Astrocyte (in vitro differentiated cells and primary cell): Measurements from ENCODE around the gene NRSN2.

Experiments used
- EZH2 ChIP-seq: IDR thresholded peaks from 2 replicates; pipeline ENCODE4 v1.6.1; 2012; ENCODE audit warnings: mild to moderate bottlenecking, low read length, inconsistent platforms; ENCODE audit not compliant: insufficient read depth
- TF ChIP-seq, protein P1 (sequence below): IDR thresholded peaks from 2 replicates; pipeline ENCODE4 v1.5.1; 2011; ENCODE audit warnings: low read depth, mild to moderate bottlenecking, inconsistent platforms, low read length, moderate library complexity; ENCODE audit not compliant: insufficient read depth

DNA sequence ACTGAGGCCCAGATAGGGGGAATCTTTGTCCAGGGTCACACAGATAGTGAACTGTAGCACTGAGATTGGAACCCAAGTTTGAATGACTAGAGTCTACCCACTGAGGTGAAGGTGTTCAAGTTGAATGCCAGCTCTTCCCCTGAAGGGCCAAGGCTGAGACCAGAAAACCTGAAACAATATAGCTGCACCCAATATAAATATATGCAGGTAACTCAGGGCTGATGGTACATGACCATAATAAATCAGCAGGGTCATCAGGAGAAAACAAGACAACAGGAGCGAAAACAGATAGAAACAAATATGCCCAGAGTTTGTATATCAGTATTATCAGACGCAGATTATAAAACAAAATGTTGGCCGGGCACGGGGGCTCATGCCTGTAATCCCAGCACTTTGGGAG, 57.2 kb downstream of the NRSN2 start:
- TF ChIP-seq, protein P1, sequence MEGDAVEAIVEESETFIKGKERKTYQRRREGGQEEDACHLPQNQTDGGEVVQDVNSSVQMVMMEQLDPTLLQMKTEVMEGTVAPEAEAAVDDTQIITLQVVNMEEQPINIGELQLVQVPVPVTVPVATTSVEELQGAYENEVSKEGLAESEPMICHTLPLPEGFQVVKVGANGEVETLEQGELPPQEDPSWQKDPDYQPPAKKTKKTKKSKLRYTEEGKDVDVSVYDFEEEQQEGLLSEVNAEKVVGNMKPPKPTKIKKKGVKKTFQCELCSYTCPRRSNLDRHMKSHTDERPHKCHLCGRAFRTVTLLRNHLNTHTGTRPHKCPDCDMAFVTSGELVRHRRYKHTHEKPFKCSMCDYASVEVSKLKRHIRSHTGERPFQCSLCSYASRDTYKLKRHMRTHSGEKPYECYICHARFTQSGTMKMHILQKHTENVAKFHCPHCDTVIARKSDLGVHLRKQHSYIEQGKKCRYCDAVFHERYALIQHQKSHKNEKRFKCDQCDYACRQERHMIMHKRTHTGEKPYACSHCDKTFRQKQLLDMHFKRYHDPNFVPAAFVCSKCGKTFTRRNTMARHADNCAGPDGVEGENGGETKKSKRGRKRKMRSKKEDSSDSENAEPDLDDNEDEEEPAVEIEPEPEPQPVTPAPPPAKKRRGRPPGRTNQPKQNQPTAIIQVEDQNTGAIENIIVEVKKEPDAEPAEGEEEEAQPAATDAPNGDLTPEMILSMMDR: no peak
- no peak for TF ChIP-seq EZH2
